A549 (cell line): ENCODE results near the gene IRF1. TPM values are rescaled to one million over a fixed set of nuclear protein-coding genes. Genes with fewer than 3 reads are reported as not detected.

ENCODE experiments used
- ATAC-seq, 2 experiments: fragments of 200-7000 bp in 1 of 2; fragments of >200 bp in 1 of 2; cut with Nextera tagmentation in 1 of 2; cut with Tn5 transposase in 1 of 2; 3 replicates each; pipeline versions ENCODE4 v1.8.0 to v1.9.1; 2018 to 2020; ENCODE audit warnings: mild to moderate bottlenecking in 1 of 2, moderate library complexity in 1 of 2
- CTCF ChIA-PET: fragments of 300-600 bp; sonication (Branson Sonifier 250); formaldehyde crosslinking; extraction: SDS; loops from one replicate; lab custom pipeline; 2021; ENCODE audit warnings: antibody characterized with exemption, inconsistent platforms; lab: Yijun Ruan, JAX
- POLR2A ChIA-PET: fragments of 350-600 bp; formaldehyde crosslinking; extraction: SDS; loops from one replicate; lab custom pipeline; 2021; ENCODE audit warnings: antibody characterized with exemption, inconsistent platforms; lab: Yijun Ruan, JAX
- DNase-seq, 2 experiments: peaks; one replicate each; pipeline versions ENCODE4 v3.0.0 to v3.0.0-alpha.2; 2011 to 2016; ENCODE audit warnings: low read depth in 1 of 2, low spot score in 1 of 2
- FAIRE-seq: peaks from 2 replicates; lab custom pipeline; 2011; peaks lifted over from hg19 to GRCh38; lab: Jason Lieb, UNC
- H3K27ac ChIP-seq, 2 experiments: fragments of >200 bp; sonication (Bioruptor Twin); formaldehyde crosslinking; 3 replicates each; pipeline ENCODE4 v1.5.1; 2016 to 2017
- H3K4me1 ChIP-seq: fragments of >200 bp; sonication (Bioruptor Twin); formaldehyde crosslinking; 3 replicates; pipeline ENCODE4 v1.6.1; 2016
- H3K4me2 ChIP-seq: fragments of >200 bp; sonication (Bioruptor Twin); formaldehyde crosslinking; 3 replicates; pipeline ENCODE4 v1.6.1; 2016
- H3K4me3 ChIP-seq: fragments of >200 bp; sonication (Bioruptor Twin); formaldehyde crosslinking; 3 replicates; pipeline ENCODE4 v1.5.1; 2016
- H3K9me3 ChIP-seq: fragments of >200 bp; sonication (Bioruptor Twin); formaldehyde crosslinking; 3 replicates; pipeline ENCODE4 v1.6.1; 2016
- BCL3 ChIP-seq: fragments of >200 bp; sonication (Bioruptor Twin); formaldehyde crosslinking; IDR thresholded peaks from 3 replicates; pipeline ENCODE4 v1.6.1; 2016
- CBX2 ChIP-seq: fragments of 200-600 bp; sonication (generic); IDR thresholded peaks from 2 replicates; pipeline ENCODE4 v1.6.1; 2016; ENCODE audit warnings: low read depth, mild to moderate bottlenecking, borderline replicate concordance
- CBX8 ChIP-seq: fragments of 200-600 bp; sonication (generic); IDR thresholded peaks from 2 replicates; pipeline ENCODE4 v1.6.1; 2016
- CEBPB ChIP-seq, 2 experiments: fragments of >200 bp in 1 of 2; sonication (Bioruptor Twin) in 1 of 2; formaldehyde crosslinking in 1 of 2; IDR thresholded peaks; 2 replicates each; pipeline ENCODE4 v1.6.1; 2012 to 2016
- CHD2 ChIP-seq: fragments of 150-350 bp; IDR thresholded peaks from 2 replicates; pipeline ENCODE4 v1.6.1; 2014; ENCODE audit warnings: low read length; ENCODE audit not compliant: partially characterized antibody
- JUN ChIP-seq, 2 experiments: fragments of >200 bp; sonication (Bioruptor Twin); formaldehyde crosslinking; IDR thresholded peaks; 2 replicates in 1 of 2; 3 replicates in 1 of 2; pipeline ENCODE4 v1.6.1; 2016 to 2017
- KDM1A ChIP-seq: fragments of 200-600 bp; sonication (generic); IDR thresholded peaks from 2 replicates; pipeline ENCODE4 v1.6.1; 2016; ENCODE audit warnings: low read depth, mild to moderate bottlenecking
- MYC ChIP-seq: IDR thresholded peaks from 2 replicates; pipeline ENCODE4 v1.6.1; 2012; ENCODE audit warnings: mild to moderate bottlenecking, inconsistent platforms, low read length, improper control_type of control experiment, borderline replicate concordance
- NFE2L2 ChIP-seq: fragments of 150-350 bp; conservative IDR thresholded peaks from 2 replicates; pipeline ENCODE4 v1.6.1; 2014; ENCODE audit warnings: low read length
- NR3C1 ChIP-seq: fragments of >200 bp; sonication (Bioruptor Twin); formaldehyde crosslinking; IDR thresholded peaks from 3 replicates; pipeline ENCODE4 v1.6.1; 2017
- POLR2AphosphoS2 ChIP-seq: conservative IDR thresholded peaks from 2 replicates; pipeline ENCODE4 v1.6.1; 2012; ENCODE audit warnings: low read length, improper control_type of control experiment, inconsistent platforms
- RAD21 ChIP-seq, 2 experiments: fragments of >200 bp in 1 of 2; sonication (Bioruptor Twin) in 1 of 2; formaldehyde crosslinking in 1 of 2; IDR thresholded peaks in 1 of 2; conservative IDR thresholded peaks in 1 of 2; 2 replicates in 1 of 2; 3 replicates in 1 of 2; pipeline ENCODE4 v1.6.1; 2012 to 2018; ENCODE audit warnings: inconsistent platforms in 1 of 2
- REST ChIP-seq: fragments of 200-600 bp; sonication (generic); IDR thresholded peaks from 2 replicates; pipeline ENCODE4 v1.6.1; 2016; ENCODE audit warnings: antibody characterized with exemption, mild to moderate bottlenecking, moderate library complexity
- ZC3H11A ChIP-seq: fragments of 450-650 bp; IDR thresholded peaks from 2 replicates; pipeline ENCODE4 v1.6.1; 2014; ENCODE audit warnings: antibody characterized with exemption, mild to moderate bottlenecking
- ZSCAN20 ChIP-seq: fragments of 250-450 bp; sonication (Bioruptor Pico); IDR thresholded peaks from 2 replicates; pipeline ENCODE4 v1.8.0; 2022; ENCODE audit warnings: mild to moderate bottlenecking, moderate library complexity
- whole genome bisulfite sequencing: methylation state at CpG from one replicate; pipeline ENCODE4 v1.1.6; 2017; ENCODE audit errors: missing lambda C conversion rate; 5-methylcytosine and 5-hydroxymethylcytosine counted together
- polyA plus RNA-seq, 4 experiments: library from polyadenylated mRNA; depleted of rRNA in 3 of 4; stranded (reverse); fragments of >200 nt; fragmentation: RNase III in 1 of 4; extraction: RNeasy Plus Mini Kit Qiagen cat#74134 plus additional on column Dnase treatment in 1 of 4; gene quantifications; 2 replicates in 3 of 4; 3 replicates in 1 of 4; pipeline ENCODE4 v1.2.3, GENCODE V29; 2011 to 2017
- TF ChIP-seq, protein P1 (sequence below): fragments of 250-450 bp; sonication (Bioruptor Pico); IDR thresholded peaks from 2 replicates; pipeline ENCODE4 v1.5.0; 2020; ENCODE audit warnings: low read depth, mild to moderate bottlenecking, moderate library complexity

Gene IRF1
- polyA plus RNA-seq, 2 of the 4 experiments (the other 2 are of a cell fraction), result 10.9 to 13.3 TPM

GRCh38 chr5:132459031-132459982 lies 31.3 kb downstream of the IRF1 start:
- TF ChIP-seq CEBPB (IDR thresholded peaks at IDR 0.05) (0 out of 4 replicates have a peak, but pooled peaks of 1 of the 2 experiments have one; percentile 22), ZC3H11A (no peak), POLR2AphosphoS2 (no peak)
- ChIA-PET POLR2A (interaction anchor here (0.6 to 0.8 kb wide), 2 partner anchors 20 to 37 kb away, joined by 3 to 4 read pairs; no protein-coding TSS in a partner anchor), CTCF (interaction anchor here (0.6 to 1.7 kb wide), 6 partner anchors 8 to 73 kb away, joined by 3 to 6 read pairs (median 4); no protein-coding TSS in a partner anchor)
- DNase-seq (no peak), ATAC-seq (no peak), FAIRE-seq (no peak)
- H3K4me1 ChIP-seq, result peaks cover 33% of the 10 kb centered on the region
- 79% methylated on average over 10 of the region's 12 CpGs for WGBS
- H3K4me3 ChIP-seq, result no peak overlapping the region
- no peaks in the 10 kb centered on the region for H3K9me3 ChIP-seq
- peak overlapping the region; percentile 36; the same call in 2 of the 3 replicates for H3K4me2 ChIP-seq
- peak overlapping the region; percentile 67 to 79; a peak in 5 of 6 replicates for H3K27ac ChIP-seq

DNA sequence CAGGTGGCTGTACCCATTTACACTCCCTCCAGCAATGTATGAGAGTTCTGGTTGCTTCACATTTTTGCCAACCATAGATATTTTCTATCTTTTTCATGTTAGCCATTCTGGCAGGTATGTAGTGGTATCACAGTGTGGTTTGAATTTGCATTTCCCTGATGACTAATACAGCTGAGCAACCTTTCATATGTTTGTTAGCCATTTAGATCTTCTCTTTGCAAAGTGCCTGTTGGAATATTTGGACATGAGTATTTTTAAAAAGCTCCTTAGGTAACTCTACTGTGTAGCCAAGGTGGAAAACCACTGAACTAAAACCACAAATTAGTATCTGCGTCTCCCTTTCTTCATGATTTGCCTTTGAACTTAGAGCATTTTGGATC lies 31.9 kb downstream of the IRF1 start:
- ATAC-seq (no peak), FAIRE-seq (no peak), DNase-seq (no peak)
- no peak for TF ChIP-seq REST
- TF ChIP-seq RAD21 (conservative IDR thresholded peaks at IDR 0.05 in 1 of 2, IDR thresholded peaks at IDR 0.05 in 1 of 2), result no peak
- no peak for TF ChIP-seq CHD2
- TF ChIP-seq, protein P1, sequence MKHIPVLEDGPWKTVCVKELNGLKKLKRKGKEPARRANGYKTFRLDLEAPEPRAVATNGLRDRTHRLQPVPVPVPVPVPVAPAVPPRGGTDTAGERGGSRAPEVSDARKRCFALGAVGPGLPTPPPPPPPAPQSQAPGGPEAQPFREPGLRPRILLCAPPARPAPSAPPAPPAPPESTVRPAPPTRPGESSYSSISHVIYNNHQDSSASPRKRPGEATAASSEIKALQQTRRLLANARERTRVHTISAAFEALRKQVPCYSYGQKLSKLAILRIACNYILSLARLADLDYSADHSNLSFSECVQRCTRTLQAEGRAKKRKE (CRISPR knock-in tag), result no peak
- no peak for TF ChIP-seq MYC
- no peak for TF ChIP-seq ZSCAN20 (CRISPR knock-in tag)
- TF ChIP-seq NFE2L2, result no peak
- no peak for TF ChIP-seq JUN (IDR thresholded peaks at IDR 0.05)
- no peak for TF ChIP-seq CBX8
- TF ChIP-seq CBX2, result no peak
- no peak for TF ChIP-seq KDM1A
- H3K27ac ChIP-seq, result peak overlapping the region; percentile 67 to 79; a peak in 4 of 6 replicates
- peak overlapping the region; percentile 36; the same call in 2 of the 3 replicates for H3K4me2 ChIP-seq
- CTCF ChIA-PET, result interaction anchor here (0.6 to 1.7 kb wide), 6 partner anchors 7 to 72 kb away, joined by 3 to 6 read pairs (median 4); no protein-coding TSS in a partner anchor
- H3K4me3 ChIP-seq, result no peak overlapping the region
- no peaks in the 10 kb centered on the region for H3K9me3 ChIP-seq
- 94% methylated on average over 1 of the region's 1 CpG for WGBS
- peaks cover 31% of the 10 kb centered on the region for H3K4me1 ChIP-seq
- POLR2A ChIA-PET, result interaction anchor here (0.6 kb wide), 1 partner anchor 19 kb away, joined by 4 read pairs; no protein-coding TSS in a partner anchor

GRCh38 chr5:132458226-132458560 lies 32.4 kb downstream of the IRF1 start:
- 70% methylated on average over 3 of the region's 3 CpGs for WGBS
- Histone ChIP-seq H3K27ac (peak overlapping the region; percentile 66 to 67; a peak in 4 of 6 replicates), H3K4me3 (no peak overlapping the region), H3K4me1 (peaks cover 31% of the 10 kb centered on the region), H3K4me2 (peak overlapping the region; percentile 36; the same call in 2 of the 3 replicates), H3K9me3 (no peaks in the 10 kb centered on the region)
- POLR2A ChIA-PET, result no interaction called here
- no peak for TF ChIP-seq NR3C1
- TF ChIP-seq BCL3, result no peak
- ATAC-seq (no peak), FAIRE-seq (no peak), DNase-seq (no peak)
- CTCF ChIA-PET, result interaction anchor here (0.6 to 1.7 kb wide), 7 partner anchors 11 to 243 kb away, joined by 3 to 6 read pairs (median 4); no protein-coding TSS in a partner anchor
